Fibroblast of lung (primary cell): ENCODE data around the gene EPC2.

ENCODE experiments used
- EZH2 ChIP-seq: IDR thresholded peaks from 2 replicates; pipeline ENCODE4 v1.5.1; 2012; ENCODE audit warnings: low read length, control low read depth, mild to moderate bottlenecking; ENCODE audit errors: missing control alignments
- TF ChIP-seq, protein P1 (sequence below), 2 donors: IDR thresholded peaks in 1 of 2; conservative IDR thresholded peaks in 1 of 2; 1 replicate in 1 of 2; 2 replicates in 1 of 2; pipeline ENCODE4 v1.5.1; 2011 to 2012; ENCODE audit warnings: low read length in 2 of 2, control low read depth in 1 of 2, inconsistent platforms in 1 of 2, low read depth in 1 of 2, mild to moderate bottlenecking in 1 of 2

DNA sequence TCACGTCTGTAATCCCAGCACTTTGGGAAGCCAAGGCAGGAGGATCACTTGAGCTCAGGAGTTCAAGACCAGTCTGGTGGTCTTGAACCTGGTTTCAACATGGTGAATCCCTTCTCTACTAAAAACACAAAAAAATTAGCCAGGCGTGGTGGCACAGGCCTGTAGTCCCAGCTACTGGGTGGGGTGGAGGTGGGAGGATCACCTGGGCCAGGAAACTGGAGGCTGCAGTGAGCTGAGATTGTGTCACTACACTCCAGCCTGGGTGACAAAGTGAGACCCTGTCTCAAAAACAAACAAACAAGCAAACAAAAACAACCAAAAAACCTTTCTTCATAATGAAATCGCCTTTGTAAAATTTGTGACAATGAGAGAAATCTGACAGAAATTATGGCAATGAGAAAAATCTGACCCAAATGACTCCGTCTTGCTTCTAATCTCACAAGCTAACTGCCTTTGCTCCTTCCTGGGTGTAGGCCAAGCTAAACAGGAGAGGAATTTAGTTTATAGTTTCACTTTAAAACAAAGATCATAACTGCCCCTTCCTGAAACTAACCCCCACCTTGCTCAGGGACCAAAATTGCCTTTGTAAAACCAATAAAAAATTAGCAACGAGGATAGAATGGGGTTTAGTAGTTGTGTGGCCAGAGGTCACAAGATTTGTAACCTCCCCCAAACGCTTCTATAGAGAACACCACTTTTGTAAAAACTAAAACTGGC is 169.8 kb downstream of the EPC2 start:
- TF ChIP-seq, protein P1, sequence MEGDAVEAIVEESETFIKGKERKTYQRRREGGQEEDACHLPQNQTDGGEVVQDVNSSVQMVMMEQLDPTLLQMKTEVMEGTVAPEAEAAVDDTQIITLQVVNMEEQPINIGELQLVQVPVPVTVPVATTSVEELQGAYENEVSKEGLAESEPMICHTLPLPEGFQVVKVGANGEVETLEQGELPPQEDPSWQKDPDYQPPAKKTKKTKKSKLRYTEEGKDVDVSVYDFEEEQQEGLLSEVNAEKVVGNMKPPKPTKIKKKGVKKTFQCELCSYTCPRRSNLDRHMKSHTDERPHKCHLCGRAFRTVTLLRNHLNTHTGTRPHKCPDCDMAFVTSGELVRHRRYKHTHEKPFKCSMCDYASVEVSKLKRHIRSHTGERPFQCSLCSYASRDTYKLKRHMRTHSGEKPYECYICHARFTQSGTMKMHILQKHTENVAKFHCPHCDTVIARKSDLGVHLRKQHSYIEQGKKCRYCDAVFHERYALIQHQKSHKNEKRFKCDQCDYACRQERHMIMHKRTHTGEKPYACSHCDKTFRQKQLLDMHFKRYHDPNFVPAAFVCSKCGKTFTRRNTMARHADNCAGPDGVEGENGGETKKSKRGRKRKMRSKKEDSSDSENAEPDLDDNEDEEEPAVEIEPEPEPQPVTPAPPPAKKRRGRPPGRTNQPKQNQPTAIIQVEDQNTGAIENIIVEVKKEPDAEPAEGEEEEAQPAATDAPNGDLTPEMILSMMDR (conservative IDR thresholded peaks at IDR 0.05 in 1 of 2, IDR thresholded peaks at IDR 0.05 in 1 of 2; ENCODE audit: low read depth in 1 of 2, low read length in 2 of 2) = no peak
- no peak for TF ChIP-seq EZH2
